Measurements from ENCODE around the gene ERG. TPM values are rescaled to one million over a fixed set of nuclear protein-coding genes. Genes with fewer than 3 reads are reported as not detected.

Gene ERG
- polyA plus RNA-seq, 1 of the 3 experiments (the other 2 are of a cell fraction) = not detected

- ChIA-PET POLR2A (no interaction called here), CTCF (no interaction called here)
- Histone ChIP-seq H2AFZ (ENCODE audit: low read depth) (0 out of 2 replicates have a peak overlapping the region, but pooled peaks have one; percentile 45), H3F3A (replicated peaks; ENCODE audit: insufficient read depth) (no peaks in the 10 kb centered on the region), H3K4me2 (no peak overlapping the region), H3K9ac (no peak overlapping the region), H3K36me3 (replicated peaks in 1 of 2; ENCODE audit: control insufficient read depth in 1 of 2, insufficient read depth in 2 of 2, low read length in 1 of 2) (no peaks in the 10 kb centered on the region), H3K4me3 (ENCODE audit: low read depth in 2 of 2, low read length in 1 of 2) (no peak overlapping the region), H3K79me2 (ENCODE audit: insufficient read depth) (no peaks in the 10 kb centered on the region), H3K27me3 (ENCODE audit: insufficient read depth) (no peaks in the 10 kb centered on the region), H3K4me1 (ENCODE audit: control insufficient read depth in 1 of 2, insufficient read depth in 2 of 2, low read depth in 1 of 2, low read length in 1 of 2) (peaks cover 0 to 3% of the 10 kb centered on the region in 2 experiments; a peak in 1 of 4 replicates), H3K9me3 (no peaks in the 10 kb centered on the region), H3K9me2 (no peaks in the 10 kb centered on the region), H4K20me1 (ENCODE audit: insufficient read depth) (no peaks in the 10 kb centered on the region), H3K27ac (ENCODE audit: low read depth in 2 of 2, low read length in 1 of 2) (no peak overlapping the region)
- 96% methylated on average over 3 of the region's 4 CpGs for WGBS (ENCODE audit: low lambda C conversion rate)
- TF ChIP-seq FOSL2 (IDR thresholded peaks at IDR 0.05; ENCODE audit: borderline replicate concordance, low read depth) = no peak
- no peak for TF ChIP-seq POLR2AphosphoS5 (IDR thresholded peaks at IDR 0.05; ENCODE audit: low read depth, low read length)
- no peak for TF ChIP-seq NFIC (IDR thresholded peaks at IDR 0.05; ENCODE audit: borderline replicate concordance)
- no peak for TF ChIP-seq RXRA (IDR thresholded peaks at IDR 0.05; ENCODE audit: borderline replicate concordance, low read depth)
- TF ChIP-seq CTCF (IDR thresholded peaks at IDR 0.05) = no peak
- DNase-seq = no peak
Observed at GRCh38 chr21:38494251-38494642, 4.0 kb downstream of the ERG start.

- no peak overlapping the region for H3K4me2 ChIP-seq
- no peak for DNase-seq
- 85% methylated on average over 14 of the region's 18 CpGs for WGBS (ENCODE audit: low lambda C conversion rate)
- H4K20me1 ChIP-seq (ENCODE audit: insufficient read depth) = no peaks in the 10 kb centered on the region
- no peak overlapping the region for H3K9ac ChIP-seq
- no peak for TF ChIP-seq FOXJ3 (CRISPR knock-in tag; IDR thresholded peaks at IDR 0.05)
- no peak for TF ChIP-seq CTCF (IDR thresholded peaks at IDR 0.05)
- no peak for TF ChIP-seq GABPA (IDR thresholded peaks at IDR 0.05; ENCODE audit: low read depth)
- no peak for TF ChIP-seq SMC3 (IDR thresholded peaks at IDR 0.05; ENCODE audit: low read depth, low read length)
- no peak for TF ChIP-seq RCOR1 (IDR thresholded peaks at IDR 0.05; ENCODE audit: low read length)
- no peak for TF ChIP-seq MAX (IDR thresholded peaks at IDR 0.05; ENCODE audit: low read depth)
- no peak for TF ChIP-seq POLR2AphosphoS5 (IDR thresholded peaks at IDR 0.05; ENCODE audit: low read depth, low read length)
- TF ChIP-seq USF1 (IDR thresholded peaks at IDR 0.05; ENCODE audit: borderline replicate concordance, low read depth) = no peak
- no peak for TF ChIP-seq GATA2 (CRISPR knock-in tag; IDR thresholded peaks at IDR 0.05)
- no peak for TF ChIP-seq USF2 (IDR thresholded peaks at IDR 0.05; ENCODE audit: borderline replicate concordance, low read depth, low read length)
- no peak for TF ChIP-seq NFIC (IDR thresholded peaks at IDR 0.05; ENCODE audit: borderline replicate concordance)
- no peak for TF ChIP-seq SIN3A (IDR thresholded peaks at IDR 0.05; ENCODE audit: borderline replicate concordance, low read depth, low read length)
- TF ChIP-seq CHD2 (IDR thresholded peaks at IDR 0.05; ENCODE audit: low read length, partially characterized antibody) = no peak
- TF ChIP-seq MXI1 (IDR thresholded peaks at IDR 0.05; ENCODE audit: low read depth, low read length) = no peak
- TF ChIP-seq YY1 (IDR thresholded peaks at IDR 0.05; ENCODE audit: low read depth) = no peak
- no peak for TF ChIP-seq JUND (IDR thresholded peaks at IDR 0.05)
- H3K9me3 ChIP-seq = no peaks in the 10 kb centered on the region
- ChIA-PET POLR2A (no interaction called here), CTCF (no interaction called here)
- H3K36me3 ChIP-seq (replicated peaks in 1 of 2; ENCODE audit: control insufficient read depth in 1 of 2, insufficient read depth in 2 of 2, low read length in 1 of 2) = no peaks in the 10 kb centered on the region
- H3K9me2 ChIP-seq = no peaks in the 10 kb centered on the region
- no peaks in the 10 kb centered on the region for H3K27me3 ChIP-seq (ENCODE audit: insufficient read depth)
- H2AFZ ChIP-seq (ENCODE audit: low read depth) = no peak overlapping the region
- H3F3A ChIP-seq (replicated peaks; ENCODE audit: insufficient read depth) = no peaks in the 10 kb centered on the region
- no peaks in the 10 kb centered on the region; a peak in 1 of 4 replicates for H3K4me1 ChIP-seq (ENCODE audit: control insufficient read depth in 1 of 2, insufficient read depth in 2 of 2, low read depth in 1 of 2, low read length in 1 of 2)
- H3K79me2 ChIP-seq (ENCODE audit: insufficient read depth) = no peaks in the 10 kb centered on the region
- H3K4me3 ChIP-seq (ENCODE audit: low read depth in 2 of 2, low read length in 1 of 2) = no peak overlapping the region
- H3K27ac ChIP-seq (ENCODE audit: low read depth in 2 of 2, low read length in 1 of 2) = no peak overlapping the region
Observed at GRCh38 chr21:38493549-38494250, 4.6 kb downstream of the ERG start.
